ENCODE measurements around the gene GRIN2A.

The GRIN2A gene

GRCh38 chr16:9849697-9850245 is 332.5 kb downstream of the GRIN2A start:
- Histone ChIP-seq H3K36me3 (ENCODE audit: control insufficient read depth in 4 of 4, insufficient read depth in 4 of 4, low read length in 3 of 4) (no peaks in the 10 kb centered on the region), H3K4me1 (ENCODE audit: control extremely low read depth in 1 of 4, control insufficient read depth in 4 of 4, insufficient read depth in 4 of 4, low read length in 3 of 4) (no peaks in the 10 kb centered on the region), H3K9me3 (ENCODE audit: control extremely low read depth in 1 of 5, control insufficient read depth in 4 of 5, insufficient read depth in 2 of 5, low read depth in 1 of 5, low read length in 4 of 5) (no peaks in the 10 kb centered on the region), H3K27me3 (replicated peaks in 2 of 5; ENCODE audit: control insufficient read depth in 4 of 5, insufficient read depth in 5 of 5, low read length in 4 of 5) (no peaks in the 10 kb centered on the region), H3K4me3 (ENCODE audit: control insufficient read depth in 1 of 7, extremely low read depth in 1 of 7, insufficient read depth in 4 of 7, low read depth in 2 of 7, low read length in 6 of 7) (no peak overlapping the region), H3K27ac (ENCODE audit: insufficient read depth in 1 of 2, low read depth in 1 of 2, low read length in 2 of 2, poor library complexity in 1 of 2, severe bottlenecking in 2 of 2) (no peak overlapping the region)
- ChIA-PET CTCF (no interaction called here), POLR2A (no interaction called here)
- DNase-seq = no peak
- WGBS (ENCODE audit: insufficient coverage) = 90% methylated on average over 19 of the region's 20 CpGs

- no peak for DNase-seq
- ChIA-PET CTCF (no interaction called here), POLR2A (no interaction called here)
- H3K9me3 ChIP-seq (ENCODE audit: control extremely low read depth in 1 of 5, control insufficient read depth in 4 of 5, insufficient read depth in 2 of 5, low read depth in 1 of 5, low read length in 4 of 5) = no peaks in the 10 kb centered on the region
- H3K27ac ChIP-seq (ENCODE audit: insufficient read depth in 1 of 2, low read depth in 1 of 2, low read length in 2 of 2, poor library complexity in 1 of 2, severe bottlenecking in 2 of 2) = no peak overlapping the region
- no peak overlapping the region for H3K4me3 ChIP-seq (ENCODE audit: control insufficient read depth in 1 of 7, extremely low read depth in 1 of 7, insufficient read depth in 4 of 7, low read depth in 2 of 7, low read length in 6 of 7)
- H3K27me3 ChIP-seq (replicated peaks in 2 of 5; ENCODE audit: control insufficient read depth in 4 of 5, insufficient read depth in 5 of 5, low read length in 4 of 5) = no peaks in the 10 kb centered on the region
- H3K36me3 ChIP-seq (ENCODE audit: control insufficient read depth in 4 of 4, insufficient read depth in 4 of 4, low read length in 3 of 4) = no peaks in the 10 kb centered on the region
- no peaks in the 10 kb centered on the region for H3K4me1 ChIP-seq (ENCODE audit: control extremely low read depth in 1 of 4, control insufficient read depth in 4 of 4, insufficient read depth in 4 of 4, low read length in 3 of 4)
- WGBS (ENCODE audit: insufficient coverage) = 100% methylated on average over 1 of the region's 2 CpGs
These were observed 335.1 kb downstream of the GRIN2A start for GRCh38 chr16:9847146-9847545.

- Histone ChIP-seq H3K27ac (ENCODE audit: insufficient read depth in 1 of 2, low read depth in 1 of 2, low read length in 2 of 2, poor library complexity in 1 of 2, severe bottlenecking in 2 of 2) (no peak overlapping the region), H3K27me3 (replicated peaks in 2 of 5; ENCODE audit: control insufficient read depth in 4 of 5, insufficient read depth in 5 of 5, low read length in 4 of 5) (no peaks in the 10 kb centered on the region), H3K4me3 (ENCODE audit: control insufficient read depth in 1 of 7, extremely low read depth in 1 of 7, insufficient read depth in 4 of 7, low read depth in 2 of 7, low read length in 6 of 7) (no peak overlapping the region), H3K36me3 (ENCODE audit: control insufficient read depth in 4 of 4, insufficient read depth in 4 of 4, low read length in 3 of 4) (no peaks in the 10 kb centered on the region), H3K9me3 (ENCODE audit: control extremely low read depth in 1 of 5, control insufficient read depth in 4 of 5, insufficient read depth in 2 of 5, low read depth in 1 of 5, low read length in 4 of 5) (no peaks in the 10 kb centered on the region), H3K4me1 (ENCODE audit: control extremely low read depth in 1 of 4, control insufficient read depth in 4 of 4, insufficient read depth in 4 of 4, low read length in 3 of 4) (no peaks in the 10 kb centered on the region)
- ChIA-PET POLR2A (no interaction called here), CTCF (no interaction called here)
- WGBS (ENCODE audit: insufficient coverage) = no CpG with 5 or more reads among the region's 2 CpGs
- no peak for DNase-seq
These were observed 335.7 kb downstream of the GRIN2A start for GRCh38 chr16:9846362-9847099.

GRCh38 chr16:9845661-9846361 is 336.4 kb downstream of the GRIN2A start:
- Histone ChIP-seq H3K9me3 (ENCODE audit: control extremely low read depth in 1 of 5, control insufficient read depth in 4 of 5, insufficient read depth in 2 of 5, low read depth in 1 of 5, low read length in 4 of 5) (no peaks in the 10 kb centered on the region), H3K27ac (ENCODE audit: insufficient read depth in 1 of 2, low read depth in 1 of 2, low read length in 2 of 2, poor library complexity in 1 of 2, severe bottlenecking in 2 of 2) (no peak overlapping the region), H3K27me3 (replicated peaks in 2 of 5; ENCODE audit: control insufficient read depth in 4 of 5, insufficient read depth in 5 of 5, low read length in 4 of 5) (no peaks in the 10 kb centered on the region), H3K4me3 (ENCODE audit: control insufficient read depth in 1 of 7, extremely low read depth in 1 of 7, insufficient read depth in 4 of 7, low read depth in 2 of 7, low read length in 6 of 7) (no peak overlapping the region), H3K4me1 (ENCODE audit: control extremely low read depth in 1 of 4, control insufficient read depth in 4 of 4, insufficient read depth in 4 of 4, low read length in 3 of 4) (no peaks in the 10 kb centered on the region), H3K36me3 (ENCODE audit: control insufficient read depth in 4 of 4, insufficient read depth in 4 of 4, low read length in 3 of 4) (no peaks in the 10 kb centered on the region)
- ChIA-PET CTCF (no interaction called here), POLR2A (no interaction called here)
- DNase-seq = no peak
- WGBS (ENCODE audit: insufficient coverage) = 100% methylated on average over 1 of the region's 3 CpGs

- WGBS (ENCODE audit: insufficient coverage) = 88% methylated on average over 5 of the region's 6 CpGs
- POLR2A ChIA-PET = no interaction called here
- H3K4me3 ChIP-seq (ENCODE audit: control insufficient read depth in 1 of 7, extremely low read depth in 1 of 7, insufficient read depth in 4 of 7, low read depth in 2 of 7, low read length in 6 of 7) = no peak overlapping the region
- no peak overlapping the region for H3K27ac ChIP-seq (ENCODE audit: insufficient read depth in 1 of 2, low read depth in 1 of 2, low read length in 2 of 2, poor library complexity in 1 of 2, severe bottlenecking in 2 of 2)
- no peak for DNase-seq
- CTCF ChIA-PET = no interaction called here
- H3K9me3 ChIP-seq (ENCODE audit: control extremely low read depth in 1 of 5, control insufficient read depth in 4 of 5, insufficient read depth in 2 of 5, low read depth in 1 of 5, low read length in 4 of 5) = no peaks in the 10 kb centered on the region
- no peaks in the 10 kb centered on the region for H3K36me3 ChIP-seq (ENCODE audit: control insufficient read depth in 4 of 4, insufficient read depth in 4 of 4, low read length in 3 of 4)
- H3K27me3 ChIP-seq (replicated peaks in 2 of 5; ENCODE audit: control insufficient read depth in 4 of 5, insufficient read depth in 5 of 5, low read length in 4 of 5) = no peaks in the 10 kb centered on the region
- H3K4me1 ChIP-seq (ENCODE audit: control extremely low read depth in 1 of 4, control insufficient read depth in 4 of 4, insufficient read depth in 4 of 4, low read length in 3 of 4) = no peaks in the 10 kb centered on the region
These were observed 337.9 kb downstream of the GRIN2A start for GRCh38 chr16:9844361-9844760.

- Histone ChIP-seq H3K4me3 (ENCODE audit: control insufficient read depth in 1 of 7, extremely low read depth in 1 of 7, insufficient read depth in 4 of 7, low read depth in 2 of 7, low read length in 6 of 7) (no peak overlapping the region), H3K27me3 (replicated peaks in 2 of 5; ENCODE audit: control insufficient read depth in 4 of 5, insufficient read depth in 5 of 5, low read length in 4 of 5) (no peaks in the 10 kb centered on the region), H3K27ac (ENCODE audit: insufficient read depth in 1 of 2, low read depth in 1 of 2, low read length in 2 of 2, poor library complexity in 1 of 2, severe bottlenecking in 2 of 2) (no peak overlapping the region), H3K36me3 (ENCODE audit: control insufficient read depth in 4 of 4, insufficient read depth in 4 of 4, low read length in 3 of 4) (no peaks in the 10 kb centered on the region), H3K9me3 (ENCODE audit: control extremely low read depth in 1 of 5, control insufficient read depth in 4 of 5, insufficient read depth in 2 of 5, low read depth in 1 of 5, low read length in 4 of 5) (no peaks in the 10 kb centered on the region), H3K4me1 (ENCODE audit: control extremely low read depth in 1 of 4, control insufficient read depth in 4 of 4, insufficient read depth in 4 of 4, low read length in 3 of 4) (no peaks in the 10 kb centered on the region)
- WGBS (ENCODE audit: insufficient coverage) = 100% methylated on average over 2 of the region's 3 CpGs
- CTCF ChIA-PET = interaction anchor here (1.5 kb wide), 1 partner anchor 9 kb away, joined by 3 read pairs; no protein-coding TSS in a partner anchor
- DNase-seq = no peak
- POLR2A ChIA-PET = no interaction called here
These were observed 338.7 kb downstream of the GRIN2A start for GRCh38 chr16:9843424-9844018.

Measured in common myeloid progenitor, CD34-positive (primary cell).